RKO (cell line): ENCODE data around the gene SIRPA.

Experiments
- DNase-seq: peaks from one replicate; pipeline ENCODE4 v3.0.0-alpha.2; 2016; ENCODE audit warnings: low spot score

The SIRPA gene

GRCh38 chr20:1888796-1889463, 6.3 kb upstream of the SIRPA start:
- DNase-seq, result no peak

- no peak for DNase-seq
These were observed 4.5 kb upstream of the SIRPA start for GRCh38 chr20:1890469-1891262.

- no peak for DNase-seq
These were observed 3.7 kb upstream of the SIRPA start for GRCh38 chr20:1891263-1892118.

GRCh38 chr20:1892119-1892385, 3.2 kb upstream of the SIRPA start:
- DNase-seq, result no peak

GRCh38 chr20:1893721-1894470, 1.3 kb upstream of the SIRPA start:
- DNase-seq, result peak; percentile 22

GRCh38 chr20:1894471-1894950, 696 bp upstream of the SIRPA start:
- DNase-seq, result no peak

- no peak for DNase-seq
These were observed 672 bp downstream of the SIRPA start for GRCh38 chr20:1895674-1896483.

GRCh38 chr20:1896484-1897258, 1.5 kb downstream of the SIRPA start:
- no peak for DNase-seq

GRCh38 chr20:1897541-1897940, 2.3 kb downstream of the SIRPA start:
- no peak for DNase-seq

- no peak for DNase-seq
These were observed 2.8 kb downstream of the SIRPA start for GRCh38 chr20:1897965-1898464.

- no peak for DNase-seq
These were observed 3.5 kb downstream of the SIRPA start for GRCh38 chr20:1898482-1899240.

GRCh38 chr20:1899241-1899525, 4.0 kb downstream of the SIRPA start:
- DNase-seq, result no peak

- peak; percentile 77 for DNase-seq
These were observed 5.2 kb downstream of the SIRPA start for GRCh38 chr20:1900321-1900801.

- DNase-seq, result no peak
These were observed 6.5 kb downstream of the SIRPA start for GRCh38 chr20:1901704-1902103.

- no peak for DNase-seq
These were observed 7.0 kb downstream of the SIRPA start for GRCh38 chr20:1902188-1902587.

- no peak for DNase-seq
These were observed 8.9 kb downstream of the SIRPA start for GRCh38 chr20:1904135-1904534.

GRCh38 chr20:1905009-1905408, 9.8 kb downstream of the SIRPA start:
- no peak for DNase-seq

GRCh38 chr20:1905693-1906092, 10.5 kb downstream of the SIRPA start:
- DNase-seq, result no peak

- no peak for DNase-seq
These were observed 11.3 kb downstream of the SIRPA start for GRCh38 chr20:1906361-1907051.
